ENCODE results near the gene EML4.

- TF ChIP-seq NFIC (IDR thresholded peaks at IDR 0.05; ENCODE audit: borderline replicate concordance) (no peak), CTCF (IDR thresholded peaks at IDR 0.05) (no peak; the same call in 1 of the 2 replicates), MXI1 (IDR thresholded peaks at IDR 0.05; ENCODE audit: low read depth, low read length) (no peak), TAF1 (IDR thresholded peaks at IDR 0.05; ENCODE audit: borderline replicate concordance, low read depth, low read length) (no peak), RAD21 (IDR thresholded peaks at IDR 0.05; ENCODE audit: low read length) (no peak), GATA2 (CRISPR knock-in tag; IDR thresholded peaks at IDR 0.05) (no peak)
Measured at GRCh38 chr2:42361728-42362283, 192.7 kb downstream of the EML4 start.

All from SK-N-SH (cell line).